Mesothelial cell of epicardium (in vitro differentiated cells): ENCODE data around the gene LELP1. TPM values are rescaled to one million over a fixed set of nuclear protein-coding genes. Genes with fewer than 3 reads are reported as not detected.
"Not testable (repeated sequence)": the region's sequence is repeated elsewhere in the genome, so short reads cannot be mapped to it uniquely, and the experiment has no call there.

ENCODE experiments used
- DNase-seq, 2 experiments: peaks; one replicate each; pipeline ENCODE4 v3.0.0; 2021; ENCODE audit warnings: low spot score in 2 of 2; ENCODE audit not compliant: unreplicated experiment in 2 of 2
- H3K27ac Mint-ChIP-seq: 2 replicates; pipeline ENCODE4 v1.8.0; 2021; ENCODE audit warnings: mixed read lengths
- H3K27me3 Mint-ChIP-seq: 2 replicates; pipeline ENCODE4 v1.8.0; 2021; ENCODE audit warnings: low read depth, mixed read lengths
- H3K36me3 Mint-ChIP-seq: 2 replicates; pipeline ENCODE4 v1.8.0; 2021; ENCODE audit warnings: mixed read lengths
- H3K4me1 Mint-ChIP-seq: 2 replicates; pipeline ENCODE4 v1.8.0; 2021; ENCODE audit warnings: mixed read lengths
- H3K4me3 Mint-ChIP-seq: 2 replicates; pipeline ENCODE4 v1.8.0; 2021; ENCODE audit warnings: mild to moderate bottlenecking, moderate library complexity, mixed read lengths
- H3K9me3 Mint-ChIP-seq: 2 replicates; pipeline ENCODE4 v1.8.0; 2021; ENCODE audit warnings: mixed read lengths
- CTCF ChIP-seq: fragments of 200-600 bp; sonication (generic); IDR thresholded peaks from one replicate; pipeline ENCODE4 v1.5.0; 2021; ENCODE audit warnings: antibody characterized with exemption; ENCODE audit not compliant: unreplicated experiment
- total RNA-seq: library from RNA; stranded (reverse); gene quantifications from 3 replicates; pipeline ENCODE4 v1.2.1, GENCODE V29; 2021

LELP1 gene
- total RNA-seq, 1 donor from 2014 or later = not detected

DNA sequence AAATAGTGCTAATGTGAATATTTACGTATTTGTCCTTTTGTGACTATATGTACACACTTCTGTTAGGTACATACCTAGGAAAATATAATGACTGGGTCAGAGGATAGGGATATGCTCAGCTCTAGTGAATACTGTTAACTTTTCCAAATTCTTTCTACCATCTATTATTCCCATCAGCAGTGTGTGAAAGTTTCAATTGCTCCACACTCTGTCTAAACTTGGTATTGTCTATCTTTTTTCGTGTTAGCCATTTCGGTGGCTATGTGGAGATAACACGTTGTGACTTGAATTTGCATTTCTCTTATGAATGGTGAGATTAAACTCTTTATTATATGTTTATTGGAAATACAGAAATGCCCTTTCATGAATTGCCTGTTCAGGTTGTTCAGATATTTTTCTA is 22.7 kb upstream of the LELP1 start:
- no peak for DNase-seq
- Mint-ChIP-seq H3K27me3 (peaks cover 3% of the 10 kb centered on the region), H3K36me3 (peaks cover 2% of the 10 kb centered on the region), H3K27ac (no peak overlapping the region), H3K4me1 (no peaks in the 10 kb centered on the region), H3K4me3 (no peak overlapping the region), H3K9me3 (peaks cover 17% of the 10 kb centered on the region)
- no peak for TF ChIP-seq CTCF

GRCh38 chr1:153188301-153188700 is 14.9 kb upstream of the LELP1 start:
- H3K4me3 Mint-ChIP-seq, H3K4me1 Mint-ChIP-seq, H3K36me3 Mint-ChIP-seq, DNase-seq, H3K27ac Mint-ChIP-seq, H3K27me3 Mint-ChIP-seq: not testable (repeated sequence)
- H3K9me3 Mint-ChIP-seq = peaks cover 31% of the 10 kb centered on the region

DNA sequence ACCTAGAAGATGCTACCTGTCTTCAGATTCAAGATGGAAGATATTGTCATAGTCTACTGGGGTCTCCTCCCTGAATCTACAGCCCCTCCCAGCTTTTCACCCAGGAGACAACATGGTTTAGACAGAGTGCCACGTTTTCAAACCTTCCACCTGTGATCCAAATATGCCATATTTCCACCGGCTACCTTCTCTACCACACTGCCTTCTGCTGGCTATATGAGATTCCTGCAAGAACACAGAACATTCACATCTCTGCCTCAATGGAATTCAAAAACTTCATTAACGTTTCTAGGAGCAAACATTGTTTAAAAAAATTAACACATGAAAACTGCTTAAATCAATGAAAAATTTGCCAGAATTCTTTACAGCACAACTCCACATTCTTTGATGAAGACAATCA is 12.9 kb upstream of the LELP1 start:
- no peak for DNase-seq
- H3K4me3 Mint-ChIP-seq = no peak overlapping the region
- no peak for TF ChIP-seq CTCF
- peaks cover 19% of the 10 kb centered on the region for H3K27me3 Mint-ChIP-seq
- H3K36me3 Mint-ChIP-seq = peaks cover 7% of the 10 kb centered on the region
- peaks cover 8% of the 10 kb centered on the region for H3K4me1 Mint-ChIP-seq
- peaks cover 18% of the 10 kb centered on the region for H3K9me3 Mint-ChIP-seq
- no peak overlapping the region for H3K27ac Mint-ChIP-seq

GRCh38 chr1:153192697-153193096 is 10.5 kb upstream of the LELP1 start:
- H3K4me1 Mint-ChIP-seq = peaks cover 8% of the 10 kb centered on the region
- no peaks in the 10 kb centered on the region for H3K9me3 Mint-ChIP-seq

DNA sequence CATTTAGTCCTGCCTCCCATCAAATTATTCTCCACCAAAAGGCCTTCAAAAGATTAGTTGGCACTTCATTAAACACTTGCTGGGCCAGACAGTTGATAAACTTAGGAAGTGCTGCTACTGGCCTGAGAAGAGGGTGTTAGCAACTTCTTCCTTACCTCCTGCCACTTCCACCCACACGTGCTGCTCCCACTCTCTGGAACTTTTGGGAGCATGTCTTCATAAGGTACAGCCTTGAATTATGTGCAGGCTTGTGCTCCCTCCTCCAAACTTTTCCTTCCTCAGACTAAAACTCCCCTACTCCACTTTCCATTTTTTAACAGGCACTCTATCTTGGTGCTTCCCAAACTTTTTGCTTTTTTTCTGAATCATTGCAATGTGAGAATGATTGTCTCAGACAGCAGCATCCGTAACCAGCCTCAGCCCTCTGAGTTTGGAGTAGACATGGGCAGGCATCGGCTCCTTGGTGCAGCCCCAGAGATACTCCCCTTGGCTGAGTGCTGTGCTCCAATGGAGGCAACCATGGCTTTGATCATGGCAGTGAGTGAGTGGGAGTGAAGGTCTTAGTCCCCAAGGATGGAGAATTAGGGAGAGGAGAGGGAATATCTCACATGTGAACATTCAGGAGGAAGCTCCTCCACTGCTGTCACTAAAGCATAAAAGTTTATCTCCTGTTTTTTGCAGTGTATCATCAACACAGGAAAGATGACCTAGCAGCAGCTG is 8.7 kb upstream of the LELP1 start:
- Mint-ChIP-seq H3K27ac (no peak overlapping the region), H3K4me1 (peaks cover 8% of the 10 kb centered on the region), H3K9me3 (no peaks in the 10 kb centered on the region), H3K36me3 (no peaks in the 10 kb centered on the region), H3K27me3 (peaks cover 49% of the 10 kb centered on the region), H3K4me3 (no peak overlapping the region)
- TF ChIP-seq CTCF = no peak
- no peak for DNase-seq

More at GRCh38 chr1:153192697-153193096, 10.5 kb upstream of the LELP1 start:
- no peak overlapping the region for H3K27ac Mint-ChIP-seq
- TF ChIP-seq CTCF = peak; percentile 53
- H3K36me3 Mint-ChIP-seq = no peaks in the 10 kb centered on the region
- no peak overlapping the region for H3K4me3 Mint-ChIP-seq
- DNase-seq = peak in 1 of 2 experiments; percentile 52
- H3K27me3 Mint-ChIP-seq = peaks cover 35% of the 10 kb centered on the region

DNA sequence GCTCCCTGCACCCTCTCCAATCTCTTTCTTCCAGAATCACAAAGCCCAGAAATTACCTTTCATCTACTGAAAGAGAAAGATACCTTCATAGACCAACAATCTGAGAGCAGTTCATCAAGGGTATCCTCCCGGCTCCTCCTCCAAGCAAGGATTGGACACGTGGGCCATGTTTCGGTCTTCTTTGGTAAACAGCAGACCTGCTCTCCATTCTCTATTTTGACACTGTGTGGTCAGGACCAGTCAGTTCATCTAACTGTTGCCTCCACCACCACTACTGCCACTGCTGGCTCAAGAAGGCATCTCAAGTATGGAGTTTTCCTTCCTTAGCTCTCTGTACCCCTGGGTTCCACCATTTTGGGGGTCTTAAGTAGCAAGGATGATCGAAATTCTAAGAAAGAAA is 8.0 kb upstream of the LELP1 start:
- no peak for DNase-seq
- TF ChIP-seq CTCF = no peak
- H3K4me3 Mint-ChIP-seq = no peak overlapping the region
- H3K9me3 Mint-ChIP-seq = no peaks in the 10 kb centered on the region
- no peak overlapping the region for H3K27ac Mint-ChIP-seq
- peaks cover 54% of the 10 kb centered on the region for H3K27me3 Mint-ChIP-seq
- H3K4me1 Mint-ChIP-seq = peaks cover 8% of the 10 kb centered on the region
- no peaks in the 10 kb centered on the region for H3K36me3 Mint-ChIP-seq
